GM10266 (cell line): ENCODE measurements around the gene KHDC4.

Source experiments
- DNase-seq: peaks from one replicate; pipeline ENCODE4 v3.0.0; 2012; ENCODE audit errors: extremely low spot score
- CTCF ChIP-seq: IDR thresholded peaks from 2 replicates; pipeline ENCODE4 v1.5.1; 2012; ENCODE audit warnings: mild to moderate bottlenecking, low read depth; ENCODE audit not compliant: control insufficient read depth, insufficient read depth; ENCODE audit errors: missing control alignments

KHDC4 gene

GRCh38 chr1:155934097-155934935 is at the start of gene KHDC4:
Gene KHDC4, minus strand, starts transcription at chr1:155934413. Its CDS starts 40 bp downstream, at chr1:155934373.
- peak; percentile 91 for DNase-seq

GRCh38 chr1:155983191-155984024 is 49.2 kb upstream of the KHDC4 start:
- DNase-seq = no peak
- peak; percentile 27 for TF ChIP-seq CTCF

More at GRCh38 chr1:155934097-155934935, at the start of gene KHDC4:
- peak; percentile 11 for TF ChIP-seq CTCF

GRCh38 chr1:155982106-155982505 is 47.9 kb upstream of the KHDC4 start:
- no peak for TF ChIP-seq CTCF
- DNase-seq = no peak

- peak; percentile 65 for DNase-seq
Observed at GRCh38 chr1:155981266-155982088, 47.3 kb upstream of the KHDC4 start.

GRCh38 chr1:155979597-155980343 is 45.6 kb upstream of the KHDC4 start:
- no peak for TF ChIP-seq CTCF
- no peak for DNase-seq

More at GRCh38 chr1:155981266-155982088, 47.3 kb upstream of the KHDC4 start:
- no peak for TF ChIP-seq CTCF

GRCh38 chr1:155978973-155979429 is 44.8 kb upstream of the KHDC4 start:
- no peak for TF ChIP-seq CTCF
- DNase-seq = no peak
